Measurements from ENCODE around the gene KSR2.

KSR2 gene

GRCh38 chr12:117441751-117442150, 527.0 kb downstream of the KSR2 start:
- H3K36me3 ChIP-seq (ENCODE audit: insufficient read depth, low read length) = no peaks in the 10 kb centered on the region
- H3K4me3 ChIP-seq (ENCODE audit: low read depth, low read length, poor library complexity, severe bottlenecking) = no peak overlapping the region
- H3K9me3 ChIP-seq (ENCODE audit: low read length) = no peaks in the 10 kb centered on the region
- H2AFZ ChIP-seq (ENCODE audit: low read length) = no peak overlapping the region
- no peak overlapping the region for H3K9ac ChIP-seq (ENCODE audit: low read length)
- no peaks in the 10 kb centered on the region for H3K4me1 ChIP-seq (ENCODE audit: insufficient read depth, low read length, severe bottlenecking)
- H3K27me3 ChIP-seq (ENCODE audit: insufficient read depth, low read length) = no peaks in the 10 kb centered on the region
- no peaks in the 10 kb centered on the region for H3K9me2 ChIP-seq (ENCODE audit: low read depth, low read length)
- no peak for TF ChIP-seq CTCF (IDR thresholded peaks at IDR 0.05; ENCODE audit: low read length)
- TF ChIP-seq EZH2 (IDR thresholded peaks at IDR 0.05; ENCODE audit: borderline replicate concordance, low read length) = no peak
- H3K79me2 ChIP-seq (ENCODE audit: insufficient read depth, low read length) = no peaks in the 10 kb centered on the region
- H3K4me2 ChIP-seq (ENCODE audit: low read length) = no peak overlapping the region
- no peaks in the 10 kb centered on the region for H3F3A ChIP-seq (ENCODE audit: insufficient read depth, low read length)
- H3K27ac ChIP-seq (ENCODE audit: low read depth, low read length, poor library complexity, severe bottlenecking) = no peak overlapping the region
- H4K20me1 ChIP-seq (ENCODE audit: insufficient read depth, low read length) = no peaks in the 10 kb centered on the region

- TF ChIP-seq CTCF (IDR thresholded peaks at IDR 0.05; ENCODE audit: low read length) (no peak), EZH2 (IDR thresholded peaks at IDR 0.05; ENCODE audit: borderline replicate concordance, low read length) (no peak)
- H4K20me1 ChIP-seq (ENCODE audit: insufficient read depth, low read length) = no peaks in the 10 kb centered on the region
- no peak overlapping the region for H3K4me2 ChIP-seq (ENCODE audit: low read length)
- H3K4me1 ChIP-seq (ENCODE audit: insufficient read depth, low read length, severe bottlenecking) = no peaks in the 10 kb centered on the region
- H3K9ac ChIP-seq (ENCODE audit: low read length) = no peak overlapping the region
- H3K79me2 ChIP-seq (ENCODE audit: insufficient read depth, low read length) = no peaks in the 10 kb centered on the region
- no peaks in the 10 kb centered on the region for H3K36me3 ChIP-seq (ENCODE audit: insufficient read depth, low read length)
- H3K27me3 ChIP-seq (ENCODE audit: insufficient read depth, low read length) = no peaks in the 10 kb centered on the region
- H3K9me2 ChIP-seq (ENCODE audit: low read depth, low read length) = no peaks in the 10 kb centered on the region
- no peak overlapping the region for H3K4me3 ChIP-seq (ENCODE audit: low read depth, low read length, poor library complexity, severe bottlenecking)
- no peak overlapping the region for H2AFZ ChIP-seq (ENCODE audit: low read length)
- no peak overlapping the region for H3K27ac ChIP-seq (ENCODE audit: low read depth, low read length, poor library complexity, severe bottlenecking)
- no peaks in the 10 kb centered on the region for H3F3A ChIP-seq (ENCODE audit: insufficient read depth, low read length)
- H3K9me3 ChIP-seq (ENCODE audit: low read length) = no peaks in the 10 kb centered on the region
Observed at GRCh38 chr12:117440384-117440783, 528.4 kb downstream of the KSR2 start.

- TF ChIP-seq EZH2 (IDR thresholded peaks at IDR 0.05; ENCODE audit: borderline replicate concordance, low read length) = no peak
- TF ChIP-seq CTCF (IDR thresholded peaks at IDR 0.05; ENCODE audit: low read length) = no peak
- H4K20me1 ChIP-seq (ENCODE audit: insufficient read depth, low read length) = no peaks in the 10 kb centered on the region
- H3K4me2 ChIP-seq (ENCODE audit: low read length) = no peak overlapping the region
- no peak overlapping the region for H3K27ac ChIP-seq (ENCODE audit: low read depth, low read length, poor library complexity, severe bottlenecking)
- no peaks in the 10 kb centered on the region for H3K9me2 ChIP-seq (ENCODE audit: low read depth, low read length)
- H3K4me3 ChIP-seq (ENCODE audit: low read depth, low read length, poor library complexity, severe bottlenecking) = no peak overlapping the region
- H3F3A ChIP-seq (ENCODE audit: insufficient read depth, low read length) = no peaks in the 10 kb centered on the region
- H3K79me2 ChIP-seq (ENCODE audit: insufficient read depth, low read length) = no peaks in the 10 kb centered on the region
- no peaks in the 10 kb centered on the region for H3K27me3 ChIP-seq (ENCODE audit: insufficient read depth, low read length)
- no peaks in the 10 kb centered on the region for H3K36me3 ChIP-seq (ENCODE audit: insufficient read depth, low read length)
- no peak overlapping the region for H2AFZ ChIP-seq (ENCODE audit: low read length)
- H3K9ac ChIP-seq (ENCODE audit: low read length) = no peak overlapping the region
- no peaks in the 10 kb centered on the region for H3K9me3 ChIP-seq (ENCODE audit: low read length)
- H3K4me1 ChIP-seq (ENCODE audit: insufficient read depth, low read length, severe bottlenecking) = no peaks in the 10 kb centered on the region
Observed at GRCh38 chr12:117439531-117440001, 529.2 kb downstream of the KSR2 start.
